ENCODE data around the gene TTC27. TPM values are rescaled to one million over a fixed set of nuclear protein-coding genes. Genes with fewer than 3 reads are reported as not detected.

TTC27 gene
- total and polyA plus RNA-seq, 2 of the 13 experiments (the other 11 are each of a cell fraction or from before 2014, with no cell fraction given), result 26.7 to 44.7 TPM

DNA sequence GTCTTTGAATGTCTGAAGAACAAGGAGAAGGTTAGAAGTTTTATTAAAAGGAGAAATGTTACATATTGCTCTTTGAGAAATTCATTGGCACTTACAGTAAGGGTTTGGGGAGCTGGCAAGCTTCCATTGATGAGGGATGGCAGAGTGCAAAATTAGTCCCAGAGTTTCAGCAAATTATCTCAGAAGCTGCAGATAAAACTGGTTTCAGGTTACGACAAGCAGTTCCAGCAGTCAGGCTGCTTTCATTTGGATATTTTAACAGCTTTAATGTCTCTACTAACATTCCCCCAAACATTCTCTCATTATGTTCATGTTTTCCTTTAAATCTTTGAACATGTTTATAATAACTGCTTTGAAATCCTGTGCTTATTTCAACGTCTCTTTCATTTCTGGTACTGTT lies 153.1 kb downstream of the TTC27 start:
- no peak for FAIRE-seq
- in situ Hi-C loops (cut with HindIII; ENCODE audit: extremely low pct_ligation_motif_present, low pct_unique_long_range_greater_than_20kb) (no loop called here), intact Hi-C loops (cut with micrococcal nuclease; ENCODE audit: unreplicated experiment) (no loop called here)
- ChIA-PET CTCF (ENCODE audit: low intra/inter-chr PET ratio, low total read pairs) (no interaction called here), POLR2A (no interaction called here)
- no peaks in the 10 kb centered on the region for H3K79me2 ChIP-seq (ENCODE audit: insufficient read depth, low read length)
- no peaks in the 10 kb centered on the region for H3K27me3 ChIP-seq (ENCODE audit: control insufficient read depth in 1 of 2, insufficient read depth in 2 of 2, low read length in 2 of 2)
- H3K4me3 ChIP-seq (replicated peaks in 1 of 3; ENCODE audit: insufficient read depth in 1 of 3, low read depth in 2 of 3, low read length in 3 of 3), result no peak overlapping the region
- no peak overlapping the region for H3K27ac ChIP-seq (ENCODE audit: extremely low read length, insufficient read depth, low read length)
- H3K9ac ChIP-seq (ENCODE audit: insufficient read depth, low read depth, low read length), result no peak overlapping the region
- DNase-seq (ENCODE audit: low spot score), result no peak
- TF ChIP-seq ZNF274 (CRISPR knock-in tag; IDR thresholded peaks at IDR 0.05), result no peak
- no peak for TF ChIP-seq TMF1 (CRISPR knock-in tag; IDR thresholded peaks at IDR 0.05; ENCODE audit: low read depth)
- no peak for TF ChIP-seq ZNF75D (CRISPR knock-in tag; IDR thresholded peaks at IDR 0.05; ENCODE audit: borderline replicate concordance)
- TF ChIP-seq, protein P1, sequence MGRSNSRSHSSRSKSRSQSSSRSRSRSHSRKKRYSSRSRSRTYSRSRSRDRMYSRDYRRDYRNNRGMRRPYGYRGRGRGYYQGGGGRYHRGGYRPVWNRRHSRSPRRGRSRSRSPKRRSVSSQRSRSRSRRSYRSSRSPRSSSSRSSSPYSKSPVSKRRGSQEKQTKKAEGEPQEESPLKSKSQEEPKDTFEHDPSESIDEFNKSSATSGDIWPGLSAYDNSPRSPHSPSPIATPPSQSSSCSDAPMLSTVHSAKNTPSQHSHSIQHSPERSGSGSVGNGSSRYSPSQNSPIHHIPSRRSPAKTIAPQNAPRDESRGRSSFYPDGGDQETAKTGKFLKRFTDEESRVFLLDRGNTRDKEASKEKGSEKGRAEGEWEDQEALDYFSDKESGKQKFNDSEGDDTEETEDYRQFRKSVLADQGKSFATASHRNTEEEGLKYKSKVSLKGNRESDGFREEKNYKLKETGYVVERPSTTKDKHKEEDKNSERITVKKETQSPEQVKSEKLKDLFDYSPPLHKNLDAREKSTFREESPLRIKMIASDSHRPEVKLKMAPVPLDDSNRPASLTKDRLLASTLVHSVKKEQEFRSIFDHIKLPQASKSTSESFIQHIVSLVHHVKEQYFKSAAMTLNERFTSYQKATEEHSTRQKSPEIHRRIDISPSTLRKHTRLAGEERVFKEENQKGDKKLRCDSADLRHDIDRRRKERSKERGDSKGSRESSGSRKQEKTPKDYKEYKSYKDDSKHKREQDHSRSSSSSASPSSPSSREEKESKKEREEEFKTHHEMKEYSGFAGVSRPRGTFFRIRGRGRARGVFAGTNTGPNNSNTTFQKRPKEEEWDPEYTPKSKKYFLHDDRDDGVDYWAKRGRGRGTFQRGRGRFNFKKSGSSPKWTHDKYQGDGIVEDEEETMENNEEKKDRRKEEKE (IDR thresholded peaks at IDR 0.05), result no peak
- TF ChIP-seq, protein P2, sequence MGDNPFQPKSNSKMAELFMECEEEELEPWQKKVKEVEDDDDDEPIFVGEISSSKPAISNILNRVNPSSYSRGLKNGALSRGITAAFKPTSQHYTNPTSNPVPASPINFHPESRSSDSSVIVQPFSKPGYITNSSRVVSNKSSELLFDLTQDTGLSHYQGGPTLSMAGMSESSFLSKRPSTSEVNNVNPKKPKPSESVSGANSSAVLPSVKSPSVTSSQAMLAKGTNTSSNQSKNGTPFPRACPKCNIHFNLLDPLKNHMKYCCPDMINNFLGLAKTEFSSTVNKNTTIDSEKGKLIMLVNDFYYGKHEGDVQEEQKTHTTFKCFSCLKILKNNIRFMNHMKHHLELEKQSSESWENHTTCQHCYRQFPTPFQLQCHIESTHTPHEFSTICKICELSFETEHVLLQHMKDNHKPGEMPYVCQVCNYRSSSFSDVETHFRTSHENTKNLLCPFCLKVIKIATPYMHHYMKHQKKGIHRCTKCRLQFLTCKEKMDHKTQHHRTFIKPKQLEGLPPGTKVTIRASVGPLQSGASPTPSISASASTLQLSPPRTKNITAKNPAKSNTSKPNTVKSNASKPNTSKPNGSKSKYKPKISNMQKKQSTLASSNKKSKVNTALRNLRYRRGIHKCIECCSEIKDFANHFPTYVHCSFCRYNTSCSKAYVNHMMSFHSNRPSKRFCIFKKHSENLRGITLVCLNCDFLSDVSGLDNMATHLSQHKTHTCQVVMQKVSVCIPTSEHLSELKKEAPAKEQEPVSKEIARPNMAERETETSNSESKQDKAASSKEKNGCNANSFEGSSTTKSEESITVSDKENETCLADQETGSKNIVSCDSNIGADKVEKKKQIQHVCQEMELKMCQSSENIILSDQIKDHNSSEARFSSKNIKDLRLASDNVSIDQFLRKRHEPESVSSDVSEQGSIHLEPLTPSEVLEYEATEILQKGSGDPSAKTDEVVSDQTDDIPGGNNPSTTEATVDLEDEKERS (CRISPR knock-in tag; IDR thresholded peaks at IDR 0.05), result no peak
- TF ChIP-seq DNMT1 (CRISPR knock-in tag; IDR thresholded peaks at IDR 0.05), result no peak
- no peak for TF ChIP-seq ZNF607 (CRISPR knock-in tag; IDR thresholded peaks at IDR 0.05; ENCODE audit: borderline replicate concordance)
- TF ChIP-seq RBM39 (IDR thresholded peaks at IDR 0.05; ENCODE audit: low read depth, low read length, poor library complexity, severe bottlenecking), result no peak
- TF ChIP-seq ZNF17 (CRISPR knock-in tag; IDR thresholded peaks at IDR 0.05), result no peak
- no peak for TF ChIP-seq SMARCE1 (IDR thresholded peaks at IDR 0.05; ENCODE audit: borderline replicate concordance)
- TF ChIP-seq, protein P3, sequence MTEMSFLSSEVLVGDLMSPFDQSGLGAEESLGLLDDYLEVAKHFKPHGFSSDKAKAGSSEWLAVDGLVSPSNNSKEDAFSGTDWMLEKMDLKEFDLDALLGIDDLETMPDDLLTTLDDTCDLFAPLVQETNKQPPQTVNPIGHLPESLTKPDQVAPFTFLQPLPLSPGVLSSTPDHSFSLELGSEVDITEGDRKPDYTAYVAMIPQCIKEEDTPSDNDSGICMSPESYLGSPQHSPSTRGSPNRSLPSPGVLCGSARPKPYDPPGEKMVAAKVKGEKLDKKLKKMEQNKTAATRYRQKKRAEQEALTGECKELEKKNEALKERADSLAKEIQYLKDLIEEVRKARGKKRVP (CRISPR knock-in tag; IDR thresholded peaks at IDR 0.05), result no peak
- TF ChIP-seq ONECUT2 (CRISPR knock-in tag; IDR thresholded peaks at IDR 0.05), result no peak
- TF ChIP-seq KLF9 (CRISPR knock-in tag; IDR thresholded peaks at IDR 0.05; ENCODE audit: low read depth), result no peak
- TF ChIP-seq ZNF572 (CRISPR knock-in tag; IDR thresholded peaks at IDR 0.05), result no peak
- no peak for TF ChIP-seq SRSF1 (optimal IDR thresholded peaks at IDR 0.05; ENCODE audit: low read depth, low read length)
- no peak for TF ChIP-seq ZNF556 (CRISPR knock-in tag; IDR thresholded peaks at IDR 0.05; ENCODE audit: borderline replicate concordance)
- H3K4me2 ChIP-seq (ENCODE audit: low read depth, low read length), result no peak overlapping the region
- ATAC-seq, result no peak
- 95% methylated on average over 2 of the region's 2 CpGs for WGBS (ENCODE audit: low lambda C conversion rate)
- H4K20me1 ChIP-seq (ENCODE audit: insufficient read depth, low read length), result no peaks in the 10 kb centered on the region
- no TSS peak for BruUV-seq (replicated peaks)
- peaks cover 0 to 8% of the 10 kb centered on the region in 2 experiments; a peak in 4 of 5 replicates for H3K36me3 ChIP-seq (replicated peaks in 1 of 2; ENCODE audit: control insufficient read depth in 1 of 2, insufficient read depth in 2 of 2, low read length in 2 of 2)
- H2AFZ ChIP-seq (ENCODE audit: low read length), result no peak overlapping the region
- peaks cover 17% of the 10 kb centered on the region for H3K4me1 ChIP-seq (ENCODE audit: insufficient read depth, low read length)
- peaks cover 7% of the 10 kb centered on the region; the same call in 1 of the 2 replicates for H3K9me3 ChIP-seq (ENCODE audit: low read length)

Measured in HepG2 (cell line).